Peyer's patch (tissue), 4 donors: ENCODE results near the gene SPRN.

Experiments
- POLR2A ChIP-seq, 2 donors: fragments of 450-650 bp; IDR thresholded peaks; one replicate each; pipeline ENCODE4 v1.5.1; 2017; ENCODE audit warnings: antibody characterized with exemption in 2 of 2, mild to moderate bottlenecking in 2 of 2, moderate library complexity in 2 of 2
- TF ChIP-seq, protein P1 (sequence below), 6 experiments: fragments of 450-650 bp in 4 of 6; fragments of 200-600 bp in 2 of 6; sonication (generic) in 1 of 6; IDR thresholded peaks; one replicate each; pipeline ENCODE4 v1.5.1; 2017 to 2019; ENCODE audit warnings: antibody characterized with exemption in 6 of 6, mild to moderate bottlenecking in 3 of 6, moderate library complexity in 1 of 6

DNA sequence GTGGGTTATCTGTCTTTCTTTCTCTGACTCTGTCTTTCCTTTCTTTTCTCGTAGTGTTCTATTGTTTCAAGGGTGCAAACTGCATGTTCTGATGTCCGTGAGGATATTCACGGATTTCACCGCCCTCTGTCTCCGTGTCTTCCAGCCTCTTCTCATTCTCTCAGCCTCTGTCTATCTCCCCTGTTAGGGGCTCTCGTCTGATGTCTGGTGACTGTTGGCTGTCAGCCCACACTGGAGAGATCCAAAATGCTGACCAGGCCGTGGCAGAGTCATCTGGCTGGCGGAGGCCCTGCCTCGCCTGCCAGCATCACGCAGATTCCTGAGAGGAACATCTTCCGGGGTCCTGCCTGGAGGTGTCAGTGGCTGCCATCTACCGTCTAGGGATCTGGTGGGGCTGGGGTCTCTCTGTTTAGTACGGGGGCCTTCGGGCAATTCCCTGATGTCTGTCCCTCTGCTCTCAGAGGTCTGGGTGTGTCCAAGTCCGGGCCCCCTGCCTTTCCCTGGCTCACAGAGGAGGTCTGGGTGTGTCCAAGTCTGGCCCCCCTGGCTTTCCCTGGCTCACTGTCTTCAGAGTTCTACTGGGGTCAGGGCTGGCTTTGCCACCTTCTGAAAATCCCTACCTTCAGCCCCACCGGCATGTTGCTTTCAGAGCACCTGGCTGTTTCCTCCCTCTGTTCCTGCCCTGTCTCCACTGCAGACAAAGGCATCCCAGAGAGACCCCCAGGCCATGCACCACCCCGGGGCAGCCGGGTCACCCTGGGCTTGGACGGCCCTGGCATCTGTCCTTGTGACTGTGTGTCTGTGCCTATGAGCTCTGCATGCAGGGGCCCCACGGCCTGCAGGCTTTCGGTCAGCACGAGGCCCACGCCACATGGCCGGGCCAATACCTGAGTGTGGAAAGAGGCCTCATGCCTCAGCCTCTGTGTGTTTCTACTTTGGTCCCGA, 15.4 kb upstream of the SPRN start:
- TF ChIP-seq, protein P1, sequence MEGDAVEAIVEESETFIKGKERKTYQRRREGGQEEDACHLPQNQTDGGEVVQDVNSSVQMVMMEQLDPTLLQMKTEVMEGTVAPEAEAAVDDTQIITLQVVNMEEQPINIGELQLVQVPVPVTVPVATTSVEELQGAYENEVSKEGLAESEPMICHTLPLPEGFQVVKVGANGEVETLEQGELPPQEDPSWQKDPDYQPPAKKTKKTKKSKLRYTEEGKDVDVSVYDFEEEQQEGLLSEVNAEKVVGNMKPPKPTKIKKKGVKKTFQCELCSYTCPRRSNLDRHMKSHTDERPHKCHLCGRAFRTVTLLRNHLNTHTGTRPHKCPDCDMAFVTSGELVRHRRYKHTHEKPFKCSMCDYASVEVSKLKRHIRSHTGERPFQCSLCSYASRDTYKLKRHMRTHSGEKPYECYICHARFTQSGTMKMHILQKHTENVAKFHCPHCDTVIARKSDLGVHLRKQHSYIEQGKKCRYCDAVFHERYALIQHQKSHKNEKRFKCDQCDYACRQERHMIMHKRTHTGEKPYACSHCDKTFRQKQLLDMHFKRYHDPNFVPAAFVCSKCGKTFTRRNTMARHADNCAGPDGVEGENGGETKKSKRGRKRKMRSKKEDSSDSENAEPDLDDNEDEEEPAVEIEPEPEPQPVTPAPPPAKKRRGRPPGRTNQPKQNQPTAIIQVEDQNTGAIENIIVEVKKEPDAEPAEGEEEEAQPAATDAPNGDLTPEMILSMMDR (IDR thresholded peaks at IDR 0.05), result no peak
- no peak for TF ChIP-seq POLR2A (IDR thresholded peaks at IDR 0.05)
